T47D (cell line): Measurements from ENCODE around the gene GSG1L2.
"Not testable (repeated sequence)": the region's sequence is repeated elsewhere in the genome, so short reads cannot be mapped to it uniquely, and the experiment has no call there.

ENCODE experiments used
- DNase-seq, 2 experiments: peaks; one replicate each; pipeline versions ENCODE4 v3.0.0 to v3.0.0-alpha.2; 2011 to 2012; ENCODE audit warnings: low read depth in 1 of 2, low spot score in 1 of 2
- JUND ChIP-seq: IDR thresholded peaks from 2 replicates; pipeline ENCODE4 v1.6.1; 2012; ENCODE audit warnings: low read depth
- in situ Hi-C: cut with HindIII; loops from 2 replicates; pipeline ENCODE4 v1.10.0; 2016; ENCODE audit warnings: low sequenced_read_pairs, low pct_unique_long_range_greater_than_20kb

The GSG1L2 gene

DNA sequence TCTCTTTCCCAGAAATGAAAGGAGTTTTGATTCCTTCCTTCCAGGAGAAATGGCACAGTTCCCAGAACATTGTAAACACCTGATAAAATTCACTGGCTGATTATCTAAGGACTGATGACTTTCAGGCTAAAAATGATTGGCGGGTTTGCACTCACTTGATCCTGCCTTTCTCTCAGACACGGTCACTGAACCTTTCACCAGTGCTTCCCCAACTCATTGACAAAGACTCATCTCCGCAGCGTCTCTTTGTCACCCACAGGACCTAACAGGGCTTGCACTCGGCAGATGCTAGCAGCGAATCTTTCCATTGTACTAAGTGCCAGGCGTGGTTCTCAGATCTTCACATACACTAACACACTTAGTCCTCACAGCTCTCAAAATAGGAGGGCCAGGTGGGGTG lies 23.2 kb downstream of the GSG1L2 start:
- in situ Hi-C loops: no loop called here
- DNase-seq: no peak
- TF ChIP-seq JUND: no peak

DNA sequence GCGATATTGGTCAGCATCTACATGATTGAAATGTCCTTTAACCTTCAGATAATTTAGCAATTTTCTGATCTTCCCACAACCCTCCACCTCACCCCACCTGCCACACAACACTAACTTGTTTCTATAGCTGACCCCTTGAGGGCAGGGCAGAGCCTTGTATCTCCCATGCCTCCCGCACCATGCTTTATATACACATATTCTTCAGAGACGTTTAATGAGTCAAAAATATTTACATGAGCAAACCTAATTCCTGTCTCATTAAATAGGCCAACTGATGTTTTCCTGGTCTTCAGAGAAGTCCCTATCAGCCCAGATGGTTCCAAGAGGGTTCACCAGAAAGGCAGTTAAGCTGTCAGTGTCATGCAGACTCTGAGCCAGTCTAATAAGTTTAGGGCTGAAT lies 23.9 kb downstream of the GSG1L2 start:
- no peak for DNase-seq
- in situ Hi-C loops: no loop called here
- TF ChIP-seq JUND: no peak

DNA sequence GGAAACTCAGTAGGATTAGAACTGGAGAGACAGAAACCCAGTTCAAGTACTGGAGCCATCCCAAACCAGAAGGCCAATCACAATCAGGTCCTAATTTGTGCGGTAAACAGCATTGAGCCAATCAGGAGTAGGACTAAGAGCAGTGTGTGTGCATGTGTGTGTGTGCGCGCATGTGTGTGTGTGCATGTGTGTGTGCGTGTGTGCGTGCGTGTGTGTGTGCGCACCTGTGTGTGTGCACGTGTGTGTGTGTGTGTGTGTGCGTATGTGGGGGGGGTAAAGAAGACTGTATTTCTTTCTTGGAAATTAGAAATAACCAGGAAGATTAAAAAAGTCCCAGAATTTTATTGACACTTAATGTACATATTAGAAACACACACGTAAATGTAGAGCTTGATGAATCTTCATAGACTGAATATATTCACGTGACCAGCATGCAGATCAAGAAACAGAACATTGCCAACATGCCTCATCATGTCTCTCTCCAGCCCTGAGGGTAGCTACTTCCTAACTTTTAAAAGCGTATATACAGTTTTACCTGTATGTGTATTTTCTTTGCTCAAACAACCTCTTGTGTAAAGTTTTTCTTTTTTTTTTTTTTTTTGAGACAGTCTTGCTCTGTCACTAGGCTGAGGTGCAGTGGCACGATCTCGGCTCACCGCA lies 29.6 kb downstream of the GSG1L2 start:
- in situ Hi-C loops: no loop called here
- TF ChIP-seq JUND: no peak

DNA sequence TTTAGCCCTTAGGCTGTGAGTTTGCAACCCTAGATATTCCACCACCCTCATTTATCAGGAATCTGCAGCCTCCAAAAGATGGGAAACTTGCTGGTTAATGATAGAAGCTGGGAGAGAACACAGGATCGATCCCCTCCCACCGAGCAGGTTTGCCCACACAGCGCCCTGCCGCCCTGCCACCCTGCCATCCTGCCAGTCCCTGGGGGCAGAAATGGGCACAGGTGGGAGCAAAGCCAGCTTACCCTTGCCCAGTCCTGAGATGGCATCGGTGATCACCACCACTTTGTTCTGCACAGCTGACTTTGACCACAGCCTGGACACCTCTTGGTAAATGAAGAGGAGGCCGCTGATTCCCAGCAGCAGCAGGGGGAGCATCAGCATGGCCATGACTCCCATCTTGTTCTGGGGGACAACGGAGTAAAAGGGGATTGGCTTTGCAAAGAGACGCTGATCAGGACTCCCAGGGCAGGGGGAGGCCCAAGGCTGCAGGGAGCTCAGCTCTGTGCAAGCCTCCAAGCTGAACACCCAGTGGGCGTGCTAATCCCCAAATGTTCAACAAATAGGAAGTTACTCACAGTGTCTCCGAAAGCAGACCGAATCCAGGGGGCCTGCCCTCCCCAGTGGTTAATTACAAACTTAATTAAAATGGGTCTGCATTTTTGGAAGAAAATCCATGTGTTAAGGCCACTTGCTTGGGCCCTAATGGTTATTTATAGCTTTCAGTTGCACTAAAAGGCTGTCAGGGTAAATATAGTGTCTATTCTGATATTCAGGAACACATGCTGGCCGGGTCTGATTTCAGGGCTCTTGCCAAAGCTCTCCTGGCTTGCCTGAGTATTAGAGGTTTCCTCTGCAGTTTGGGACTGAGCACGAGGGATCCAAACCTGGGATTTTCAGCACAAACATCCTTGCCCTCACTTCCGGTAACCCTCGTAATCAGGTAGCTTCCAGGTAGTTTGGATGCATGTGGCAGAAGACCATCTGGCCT lies 30.7 kb downstream of the GSG1L2 start, which contains the start of gene DHRS7C:
Gene DHRS7C (minus strand): TSS at position 704 of the 988 bp plus-strand sequence. CDS start 308 bp downstream, at position 396.
- TF ChIP-seq JUND: no peak
- in situ Hi-C loops: no loop called here

More for the DNA sequence above, 29.6 kb downstream of the GSG1L2 start:
- no peak for DNase-seq

DNA sequence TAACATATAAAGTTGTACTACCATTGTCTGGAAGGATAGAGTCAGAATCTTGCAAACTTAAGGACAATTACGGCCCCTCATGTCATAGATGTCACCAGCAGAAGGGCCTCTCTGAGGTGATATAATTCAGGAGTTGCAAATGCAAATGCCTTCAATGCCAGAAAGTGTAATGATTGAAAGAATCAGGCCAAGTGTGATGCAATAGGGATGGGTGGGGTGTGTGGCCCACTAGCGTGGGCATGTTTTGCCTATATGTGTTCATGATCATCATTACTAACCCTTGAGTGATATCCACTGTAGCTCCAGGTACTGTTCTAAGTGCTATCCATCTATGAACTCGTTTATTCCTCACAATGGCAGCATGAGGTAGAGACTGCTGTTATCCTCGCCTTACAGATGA lies 31.6 kb downstream of the GSG1L2 start:
- no peak for DNase-seq
- TF ChIP-seq JUND: no peak
- in situ Hi-C loops: no loop called here

More for the DNA sequence above, 30.7 kb downstream of the GSG1L2 start, which contains the start of gene DHRS7C:
- no peak for DNase-seq

DNA sequence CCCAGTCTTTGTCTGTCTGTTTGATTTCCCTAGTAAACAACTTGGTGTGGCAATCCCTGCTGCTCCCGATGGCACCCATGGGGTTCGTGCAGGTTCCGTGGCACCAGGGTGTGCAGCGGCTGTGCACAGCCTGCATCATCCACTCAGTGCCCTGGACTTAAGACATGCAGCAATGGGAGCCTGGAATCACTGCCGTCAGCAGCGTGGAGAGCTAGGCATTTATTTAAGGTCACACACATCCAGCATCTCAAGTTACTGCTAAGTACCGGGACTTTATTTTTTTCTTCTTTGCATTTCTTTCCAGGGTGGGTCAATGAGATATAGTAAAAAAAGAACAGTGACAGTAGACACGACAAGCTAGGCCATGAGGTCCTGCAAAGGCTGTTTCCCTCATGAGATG lies 33.3 kb downstream of the GSG1L2 start:
- no peak for TF ChIP-seq JUND
- in situ Hi-C loops: no loop called here
- no peak for DNase-seq

DNA sequence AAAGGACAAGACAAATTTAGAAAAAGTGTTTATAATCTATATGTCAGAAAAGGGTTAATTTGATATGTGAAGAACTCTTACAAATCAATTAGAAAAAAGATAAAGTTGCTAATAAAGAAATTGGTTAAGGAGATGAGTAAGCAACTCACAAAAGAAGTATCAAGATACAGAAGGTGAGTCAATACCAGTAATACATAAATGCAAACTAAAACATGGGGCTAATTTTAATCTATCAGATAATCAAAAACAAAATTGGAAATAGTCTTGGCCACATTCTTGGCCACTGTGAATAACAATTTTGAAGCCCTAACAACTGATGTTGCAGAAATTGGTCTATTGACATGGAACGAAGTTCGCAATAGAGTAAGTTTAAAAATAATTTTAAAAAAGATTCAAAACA lies 37.3 kb downstream of the GSG1L2 start:
- in situ Hi-C loops: no loop called here
- no peak for TF ChIP-seq JUND
- no peak for DNase-seq

DNA sequence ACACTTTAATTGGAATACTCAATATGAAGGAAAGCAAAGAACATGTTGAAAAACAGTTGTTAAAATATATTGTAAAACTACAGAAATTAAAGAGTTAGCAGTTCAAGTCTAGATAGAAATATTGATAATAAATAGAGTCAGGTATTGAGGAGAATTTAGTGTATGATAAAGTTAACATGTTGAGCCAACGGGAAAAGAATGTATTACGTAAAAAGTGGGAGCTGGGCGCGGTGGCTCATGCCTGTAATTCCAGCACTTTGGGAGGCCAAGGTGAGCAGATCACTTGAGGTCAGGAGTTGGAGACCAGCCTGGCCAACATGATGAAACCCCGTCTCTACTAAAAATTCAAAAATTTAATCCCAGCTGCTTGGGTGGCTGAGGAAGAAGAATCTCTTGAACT lies 38.4 kb downstream of the GSG1L2 start:
- DNase-seq, in situ Hi-C loops: not testable (repeated sequence)

DNA sequence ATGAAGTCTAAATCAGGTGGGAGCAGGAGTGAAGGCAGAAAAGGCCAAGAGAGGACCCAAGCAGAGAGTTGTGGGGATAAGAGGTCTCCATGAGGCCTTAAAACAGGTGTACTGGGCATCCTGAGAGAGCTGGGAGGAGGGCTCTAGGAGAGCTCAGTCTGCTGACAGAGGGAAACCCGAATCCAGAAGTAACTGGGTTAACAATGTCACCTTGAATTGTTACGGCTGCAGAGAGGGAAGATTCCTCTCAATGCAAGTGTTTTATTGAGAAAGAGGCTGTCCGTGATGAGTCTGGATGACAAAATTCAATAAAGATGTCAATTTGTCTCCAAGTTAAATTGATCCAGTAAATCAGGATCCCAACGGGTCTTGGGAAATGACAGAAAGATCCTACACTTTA lies 38.8 kb downstream of the GSG1L2 start:
- no peak for TF ChIP-seq JUND
- DNase-seq: no peak
- in situ Hi-C loops: no loop called here

DNA sequence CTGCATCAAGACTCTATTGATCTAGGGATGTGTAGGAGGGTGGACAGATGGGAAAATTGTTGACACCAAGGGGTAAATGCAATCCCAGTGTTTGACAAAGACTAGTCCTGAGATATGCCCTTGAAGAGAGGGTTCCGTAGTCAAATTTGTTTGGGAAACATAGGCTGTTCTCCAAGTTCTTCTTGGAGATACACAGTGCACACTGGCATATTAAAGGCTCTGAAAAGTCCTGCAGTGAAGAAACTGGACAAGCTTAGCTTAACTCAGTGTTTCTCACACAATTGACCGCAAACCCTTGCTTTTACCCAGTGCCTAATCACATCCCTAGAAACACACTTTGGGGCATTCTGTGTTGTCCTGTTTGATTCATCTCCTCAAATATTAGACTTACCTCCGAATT lies 41.3 kb downstream of the GSG1L2 start:
- in situ Hi-C loops: no loop called here
- TF ChIP-seq JUND: no peak
- DNase-seq: no peak

DNA sequence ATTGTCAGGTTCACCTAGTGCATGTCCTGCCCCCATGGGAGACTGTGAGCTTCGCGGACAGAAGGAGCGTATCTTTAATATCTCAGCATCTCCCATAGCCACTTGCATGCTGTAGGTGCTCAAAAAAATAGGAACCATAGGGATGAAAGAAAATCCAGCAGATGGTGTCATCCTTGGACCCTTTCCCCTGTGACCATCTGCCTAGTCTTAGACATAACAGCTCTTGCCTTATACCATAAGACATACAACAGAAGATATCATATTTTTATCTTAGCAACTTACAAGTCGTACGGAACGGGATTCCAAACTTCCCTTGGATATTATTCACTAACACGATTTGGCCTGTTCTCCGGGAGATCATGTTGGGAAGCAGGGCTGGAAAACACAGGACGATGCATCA lies 45.0 kb downstream of the GSG1L2 start:
- TF ChIP-seq JUND: no peak
- DNase-seq: no peak
- in situ Hi-C loops: no loop called here

DNA sequence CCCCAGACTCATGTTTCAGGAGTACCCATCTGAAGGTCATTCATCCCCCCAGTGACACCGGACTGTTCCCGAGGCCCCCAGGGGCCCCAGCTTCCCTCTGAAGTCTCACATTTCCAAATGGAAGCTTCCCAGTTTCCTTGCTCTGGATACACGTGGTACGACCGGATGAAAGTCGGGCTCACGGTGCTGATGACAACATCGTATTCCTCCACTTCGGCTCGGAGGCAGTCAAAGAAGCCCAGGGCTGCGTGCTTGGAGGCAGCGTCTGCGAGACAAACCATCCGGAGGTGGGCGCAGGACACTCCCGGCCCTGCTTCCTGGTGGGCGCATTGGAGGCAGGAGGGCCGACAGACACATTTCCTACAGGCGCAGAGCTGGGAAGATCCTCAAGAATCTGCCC lies 49.2 kb downstream of the GSG1L2 start:
- TF ChIP-seq JUND: no peak

DNA sequence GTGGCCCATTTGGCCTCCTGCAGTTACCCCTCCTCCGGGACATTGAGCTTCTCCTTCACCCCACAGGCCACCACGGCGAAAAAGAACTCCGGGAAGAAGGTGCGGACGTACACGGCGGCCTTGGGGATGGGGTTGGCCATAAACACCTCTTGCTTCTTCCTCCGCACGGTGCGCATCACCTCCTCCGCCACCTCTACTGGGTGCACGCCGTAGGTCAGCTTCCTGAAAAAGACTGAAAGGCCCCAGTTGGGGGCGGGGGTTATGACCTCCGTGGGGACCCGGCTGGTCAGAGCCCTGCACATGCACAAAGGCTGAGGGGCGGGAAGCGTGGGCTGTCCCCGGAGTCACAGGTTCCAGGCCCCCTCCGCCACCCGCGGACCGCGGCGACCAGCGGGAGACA lies 50.4 kb downstream of the GSG1L2 start:
- TF ChIP-seq JUND: no peak
- in situ Hi-C loops: no loop called here
- DNase-seq: no peak

More for the DNA sequence above, 49.2 kb downstream of the GSG1L2 start:
- no peak for DNase-seq
- in situ Hi-C loops: no loop called here
